Measurements from ENCODE around the gene ZBTB46. TPM values are rescaled to one million over a fixed set of nuclear protein-coding genes. Genes with fewer than 3 reads are reported as not detected.
"Not testable (repeated sequence)": the region's sequence is repeated elsewhere in the genome, so short reads cannot be mapped to it uniquely, and the experiment has no call there.

Gene ZBTB46
- total RNA-seq, 1 experiment from 2014 or later = 1.1 TPM

GRCh38 chr20:63873477-63873971, 42.5 kb upstream of the ZBTB46 start:
- no peak overlapping the region for H3K27ac ChIP-seq (ENCODE audit: low read depth, low read length, poor library complexity, severe bottlenecking)
- CTCF ChIA-PET = no interaction called here
- no peaks in the 10 kb centered on the region for H3K9me3 ChIP-seq (ENCODE audit: low read depth, low read length, poor library complexity, severe bottlenecking)
- no peak for DNase-seq (ENCODE audit: low spot score)
- no TSS peak for BruUV-seq (replicated peaks)
- intact Hi-C loops (cut with micrococcal nuclease; ENCODE audit: unreplicated experiment) = no loop called here
- TF ChIP-seq EZH2 (IDR thresholded peaks at IDR 0.05; ENCODE audit: borderline replicate concordance, low read depth, low read length, poor library complexity, severe bottlenecking) (no peak), CTCF (conservative IDR thresholded peaks at IDR 0.05; ENCODE audit: low read depth, low read length) (no peak)
- no peak overlapping the region for H3K4me3 ChIP-seq (ENCODE audit: low read depth, low read length, poor library complexity, severe bottlenecking)
- H3K36me3 ChIP-seq (ENCODE audit: insufficient read depth, low read length, poor library complexity, severe bottlenecking) = peaks cover 47% of the 10 kb centered on the region
- no peaks in the 10 kb centered on the region for H3K27me3 ChIP-seq (replicated peaks; ENCODE audit: insufficient read depth, low read depth, low read length, poor library complexity)
- no peaks in the 10 kb centered on the region for H3K4me1 ChIP-seq (ENCODE audit: insufficient read depth, low read length, poor library complexity, severe bottlenecking)
- POLR2A ChIA-PET (ENCODE audit: low non-redundant PET) = interaction anchor here (0.7 kb wide), 1 partner anchor 35 kb away, joined by 8 read pairs; no protein-coding TSS in a partner anchor

GRCh38 chr20:63868264-63868663, 37.2 kb upstream of the ZBTB46 start:
- POLR2A ChIA-PET (ENCODE audit: low non-redundant PET) = no interaction called here
- CTCF ChIA-PET = no interaction called here
- intact Hi-C loops (cut with micrococcal nuclease; ENCODE audit: unreplicated experiment) = no loop called here
- BruUV-seq (replicated peaks) = TSS peak; percentile 20
- Histone ChIP-seq H3K27ac (ENCODE audit: low read depth, low read length, poor library complexity, severe bottlenecking) (no peak overlapping the region), H3K27me3 (replicated peaks; ENCODE audit: insufficient read depth, low read depth, low read length, poor library complexity) (no peaks in the 10 kb centered on the region), H3K36me3 (ENCODE audit: insufficient read depth, low read length, poor library complexity, severe bottlenecking) (peaks cover 19% of the 10 kb centered on the region), H3K4me1 (ENCODE audit: insufficient read depth, low read length, poor library complexity, severe bottlenecking) (no peaks in the 10 kb centered on the region), H3K9me3 (ENCODE audit: low read depth, low read length, poor library complexity, severe bottlenecking) (no peaks in the 10 kb centered on the region), H3K4me3 (ENCODE audit: low read depth, low read length, poor library complexity, severe bottlenecking) (no peak overlapping the region)
- no peak for DNase-seq (ENCODE audit: low spot score)
- TF ChIP-seq EZH2 (IDR thresholded peaks at IDR 0.05; ENCODE audit: borderline replicate concordance, low read depth, low read length, poor library complexity, severe bottlenecking) (no peak), CTCF (conservative IDR thresholded peaks at IDR 0.05; ENCODE audit: low read depth, low read length) (no peak)

DNA sequence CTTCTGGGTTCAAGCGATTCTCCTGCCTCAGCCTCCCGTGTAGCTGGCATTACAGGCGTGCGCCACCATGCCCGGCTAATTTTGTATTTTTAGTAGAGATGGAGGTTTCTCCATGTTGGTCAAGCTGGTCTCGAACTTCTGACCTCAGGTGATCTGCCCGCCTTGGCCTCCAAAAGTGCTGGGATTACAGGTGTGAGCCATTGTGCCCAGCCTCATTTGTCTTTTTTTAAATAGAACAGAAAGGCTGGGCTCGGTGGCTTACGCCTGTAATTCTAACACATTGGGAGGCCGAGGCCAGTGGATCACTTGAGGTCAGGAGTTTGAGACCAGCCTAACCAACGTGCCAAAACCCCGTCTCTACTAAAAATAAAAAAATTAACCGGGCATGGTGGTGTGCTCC, 36.0 kb upstream of the ZBTB46 start:
- H3K4me1 ChIP-seq (ENCODE audit: insufficient read depth, low read length, poor library complexity, severe bottlenecking); H3K27me3 ChIP-seq (replicated peaks; ENCODE audit: insufficient read depth, low read depth, low read length, poor library complexity); H3K27ac ChIP-seq (ENCODE audit: low read depth, low read length, poor library complexity, severe bottlenecking); intact Hi-C loops (cut with micrococcal nuclease; ENCODE audit: unreplicated experiment); BruUV-seq (replicated peaks); DNase-seq (ENCODE audit: low spot score); H3K4me3 ChIP-seq (ENCODE audit: low read depth, low read length, poor library complexity, severe bottlenecking); H3K9me3 ChIP-seq (ENCODE audit: low read depth, low read length, poor library complexity, severe bottlenecking): not testable (repeated sequence)
- POLR2A ChIA-PET (ENCODE audit: low non-redundant PET) = interaction anchor here (0.5 to 0.6 kb wide), 2 partner anchors 123 to 343 kb away, joined by 6 to 20 read pairs; no protein-coding TSS in a partner anchor
- CTCF ChIA-PET = interaction anchor here (0.7 kb wide), 2 partner anchors 49 to 113 kb away, joined by 4 to 5 read pairs; no protein-coding TSS in a partner anchor
- H3K36me3 ChIP-seq (ENCODE audit: insufficient read depth, low read length, poor library complexity, severe bottlenecking) = peaks cover 19% of the 10 kb centered on the region

Measured in A673 (cell line).